Femur (tissue), 1 donor: ENCODE measurements around the gene CHCHD6.

Experiments used
- DNase-seq: peaks from one replicate; pipeline ENCODE4 v3.0.0-alpha.2; 2017

CHCHD6 gene

DNA sequence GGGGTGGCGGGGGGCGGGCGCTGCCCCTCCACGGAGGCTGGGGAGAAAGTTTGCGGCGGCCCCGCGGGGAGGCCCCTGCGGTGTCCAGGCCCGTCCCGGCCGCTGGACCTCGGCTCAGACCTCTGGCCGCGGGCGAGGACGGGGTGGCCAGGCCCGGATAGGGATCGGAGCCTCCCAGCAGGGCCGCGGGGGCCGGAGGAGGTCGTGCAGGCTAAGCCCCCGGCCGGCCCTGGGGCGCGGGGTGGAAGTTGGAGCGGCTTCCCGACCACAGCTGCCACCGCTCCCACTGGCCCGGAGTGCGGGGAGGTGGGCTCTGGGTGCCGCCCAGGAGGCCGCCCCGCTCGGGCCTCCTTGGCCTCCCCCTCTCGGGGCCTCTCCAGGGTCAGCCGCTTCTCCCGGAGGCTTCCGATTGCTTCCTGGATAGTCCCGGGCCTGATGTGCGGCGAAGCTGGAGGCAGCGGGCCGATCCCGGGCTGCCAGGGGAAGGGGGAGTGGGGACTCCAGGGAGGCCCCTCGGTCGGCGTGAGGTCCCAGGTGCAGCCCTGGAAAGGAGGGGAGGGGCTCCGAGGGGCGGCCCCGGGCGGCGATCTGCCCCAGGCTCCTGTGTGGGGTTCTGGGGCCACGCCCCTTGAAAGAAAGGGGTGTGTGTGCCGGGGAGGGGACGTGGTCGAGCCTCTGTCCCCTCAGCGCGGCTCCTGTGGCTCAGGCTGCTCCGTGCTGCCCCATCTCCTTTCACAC is 279.8 kb downstream of the CHCHD6 start:
- DNase-seq: peak; percentile 62

DNA sequence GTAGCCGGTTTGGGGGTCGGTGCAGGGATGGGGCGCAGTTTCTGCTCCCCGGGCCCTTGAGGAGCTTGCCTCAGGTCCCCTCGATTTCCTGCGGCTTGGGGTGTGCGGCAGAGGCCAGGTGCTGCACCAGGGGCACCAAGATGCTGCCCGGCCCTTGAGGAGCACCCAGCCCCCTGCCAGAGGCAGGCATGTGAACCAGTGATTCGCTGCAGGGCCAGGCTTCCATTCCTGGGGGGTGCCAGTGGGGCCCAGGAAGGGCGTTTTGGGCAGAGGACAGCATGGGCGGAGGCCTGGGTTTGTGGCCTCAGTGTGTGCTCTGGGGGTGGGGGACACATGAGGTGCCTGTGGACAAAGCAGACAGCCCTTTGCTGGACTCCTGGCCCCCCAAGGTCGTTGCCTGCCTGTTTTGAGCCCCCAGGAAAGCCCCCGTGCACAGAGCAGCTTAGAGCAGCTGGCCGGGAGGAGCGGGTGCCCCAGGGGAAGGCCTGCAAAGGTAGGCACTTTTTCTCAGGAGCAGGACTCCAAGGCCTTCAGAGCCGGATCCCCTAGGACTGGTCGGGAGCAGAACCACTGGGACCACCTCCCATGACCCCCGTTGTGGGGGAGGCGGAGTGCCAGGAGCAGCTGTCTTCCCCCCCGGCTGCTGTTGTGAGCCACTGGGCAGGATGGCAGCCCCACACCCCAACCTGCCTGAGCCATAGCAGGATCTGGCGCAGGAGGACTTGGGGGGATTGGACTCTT is 280.5 kb downstream of the CHCHD6 start:
- DNase-seq: no peak

DNA sequence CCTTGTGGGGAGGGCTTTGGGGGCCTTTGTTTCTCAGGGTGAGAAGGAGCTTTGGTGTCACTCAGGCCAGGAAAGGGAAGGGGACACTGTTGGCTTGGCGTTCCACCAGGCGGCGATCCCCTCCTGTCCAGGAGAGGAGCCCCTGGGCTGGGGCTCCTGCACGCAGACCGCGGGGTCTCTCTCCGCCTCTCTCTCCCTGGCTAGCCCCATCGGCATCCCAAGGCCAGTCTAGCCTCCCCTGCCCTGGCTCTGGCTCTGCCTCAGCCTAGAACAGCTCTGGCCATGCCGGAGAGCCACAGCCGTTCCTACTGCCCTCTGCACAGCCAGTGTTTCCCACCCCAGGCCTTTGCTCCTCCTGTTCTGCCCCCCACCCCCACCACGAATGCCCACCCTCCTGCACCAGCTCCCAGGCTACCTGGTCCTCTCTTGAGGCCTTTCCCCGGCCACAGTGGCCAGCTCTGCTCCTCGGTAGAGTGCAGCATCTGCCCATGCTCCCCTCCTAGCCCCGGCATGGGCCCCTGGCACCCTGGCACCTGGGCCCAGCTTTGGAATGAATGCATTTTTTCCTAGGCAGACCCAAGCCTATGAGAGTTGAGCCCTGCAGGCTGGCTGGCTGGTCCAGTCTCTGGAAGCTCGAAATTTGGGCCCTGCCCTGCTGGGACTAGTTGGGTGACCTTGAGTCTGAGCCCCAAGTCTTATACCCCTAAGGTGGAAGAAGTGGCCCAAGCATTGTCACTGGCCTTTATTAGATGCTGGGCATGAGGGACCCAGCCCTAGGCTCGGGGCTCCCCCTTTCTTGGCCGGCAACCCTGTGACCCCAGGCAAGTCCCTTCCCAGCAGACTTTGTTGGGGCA is 281.3 kb downstream of the CHCHD6 start:
- DNase-seq: no peak

DNA sequence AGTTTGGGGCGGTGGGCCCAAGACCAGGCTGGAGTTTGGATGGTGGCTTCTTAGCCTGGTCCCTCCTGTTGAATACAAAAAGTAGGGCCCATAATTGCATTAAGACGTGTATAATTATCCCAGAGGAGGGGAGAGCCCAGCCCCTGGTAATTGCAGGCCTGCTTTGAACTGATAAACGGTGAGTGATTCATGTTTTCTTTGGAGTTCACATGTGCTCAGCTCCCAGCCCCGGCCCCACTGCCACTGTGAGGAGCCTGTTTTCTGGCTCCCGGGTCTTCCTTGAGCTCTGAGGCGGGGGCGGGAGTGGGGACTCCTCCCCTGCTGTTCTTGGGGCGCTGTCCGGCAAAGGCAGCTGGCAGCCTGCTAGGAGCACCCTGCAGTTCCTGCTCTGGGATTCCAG is 282.0 kb downstream of the CHCHD6 start:
- peak; percentile 31 for DNase-seq

DNA sequence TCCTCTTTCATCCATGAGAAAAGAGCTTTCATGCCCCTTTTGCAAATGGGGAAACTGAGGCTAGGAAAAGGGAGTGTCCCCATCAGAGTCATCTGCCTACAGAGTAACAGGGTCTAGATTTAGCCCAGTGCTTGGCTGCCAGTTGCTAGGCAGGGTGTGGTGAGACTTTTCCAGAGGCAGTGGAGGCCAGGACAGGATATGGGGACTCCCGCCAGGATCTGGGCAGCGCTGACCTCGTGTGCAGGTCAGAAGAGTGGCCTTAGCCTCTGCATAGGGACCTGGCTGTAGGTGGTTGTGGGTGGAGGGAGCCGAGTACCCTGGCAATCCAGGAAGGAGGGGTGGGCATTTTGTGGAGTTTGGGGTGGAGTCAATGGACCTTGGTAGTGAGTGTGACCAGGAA is 283.1 kb downstream of the CHCHD6 start:
- peak; percentile 20 for DNase-seq

DNA sequence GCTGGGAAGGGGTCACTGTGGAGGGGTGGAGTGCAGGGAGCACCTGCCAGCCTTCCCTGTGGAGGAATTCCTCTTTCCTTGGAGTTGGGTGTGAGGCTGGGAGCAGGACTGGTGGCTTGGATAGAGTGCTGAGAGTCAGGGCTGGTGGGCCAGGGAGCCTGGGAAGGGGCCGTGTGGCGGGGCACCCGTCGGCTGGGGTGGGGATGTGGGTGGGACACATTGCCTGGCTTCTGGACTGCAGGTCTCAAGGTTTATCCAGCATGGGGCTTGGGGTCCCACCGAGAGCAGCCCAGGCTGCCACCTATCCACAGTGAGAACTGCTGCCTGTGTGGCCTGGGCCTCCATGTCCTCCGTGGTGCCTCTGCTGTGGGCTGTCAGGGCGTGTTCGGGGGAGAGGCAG is 283.6 kb downstream of the CHCHD6 start:
- no peak for DNase-seq

GRCh38 chr3:126988451-126989021 is 284.5 kb downstream of the CHCHD6 start:
- no peak for DNase-seq

DNA sequence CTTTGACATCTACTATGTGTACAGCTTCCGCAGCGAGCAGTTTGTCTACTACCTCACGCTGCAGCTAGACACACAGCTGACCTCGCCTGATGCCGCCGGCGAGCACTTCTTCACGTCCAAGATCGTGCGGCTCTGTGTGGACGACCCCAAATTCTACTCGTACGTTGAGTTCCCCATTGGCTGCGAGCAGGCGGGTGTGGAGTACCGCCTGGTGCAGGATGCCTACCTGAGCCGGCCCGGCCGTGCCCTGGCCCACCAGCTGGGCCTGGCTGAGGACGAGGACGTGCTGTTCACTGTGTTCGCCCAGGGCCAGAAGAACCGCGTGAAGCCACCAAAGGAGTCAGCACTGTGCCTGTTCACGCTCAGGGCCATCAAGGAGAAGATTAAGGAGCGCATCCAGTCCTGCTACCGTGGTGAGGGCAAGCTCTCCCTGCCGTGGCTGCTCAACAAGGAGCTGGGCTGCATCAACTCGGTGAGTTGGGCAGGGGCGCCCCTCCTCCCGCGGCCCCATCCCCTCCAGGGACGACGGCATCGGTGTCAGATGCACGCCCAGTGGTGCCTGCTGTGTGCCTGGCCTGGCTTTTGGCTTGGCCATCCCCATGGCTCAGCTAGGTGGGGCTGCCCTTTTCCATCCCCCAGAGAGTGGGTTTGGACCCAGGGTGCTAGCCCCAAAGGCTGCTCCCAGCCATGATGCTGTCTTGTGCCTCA is 285.4 kb downstream of the CHCHD6 start:
- no peak for DNase-seq

- DNase-seq: no peak
Measured at GRCh38 chr3:126990024-126990700, 286.1 kb downstream of the CHCHD6 start.

GRCh38 chr3:126990890-126991289 is 286.9 kb downstream of the CHCHD6 start:
- DNase-seq: no peak

- no peak for DNase-seq
Measured at GRCh38 chr3:126991366-126992200, 287.5 kb downstream of the CHCHD6 start.

- DNase-seq: no peak
Measured at GRCh38 chr3:126992216-126992615, 288.2 kb downstream of the CHCHD6 start.

GRCh38 chr3:126992776-126993175 is 288.7 kb downstream of the CHCHD6 start:
- no peak for DNase-seq

- DNase-seq: no peak
Measured at GRCh38 chr3:126993436-126993835, 289.4 kb downstream of the CHCHD6 start.

- DNase-seq: no peak
Measured at GRCh38 chr3:126994661-126995245, 290.7 kb downstream of the CHCHD6 start.

- no peak for DNase-seq
Measured at GRCh38 chr3:126995254-126995780, 291.3 kb downstream of the CHCHD6 start.

- DNase-seq: no peak
Measured at GRCh38 chr3:126995926-126996512, 292.0 kb downstream of the CHCHD6 start.

- DNase-seq: no peak
Measured at GRCh38 chr3:126996905-126997304, 292.9 kb downstream of the CHCHD6 start.

- no peak for DNase-seq
Measured at GRCh38 chr3:126997455-126998038, 293.5 kb downstream of the CHCHD6 start.
